HG03097 (cell line): ENCODE results near the gene EZH2.

ENCODE experiments used
- ATAC-seq: cut with Tn5 transposase; IDR thresholded peaks from one replicate; pipeline ENCODE4 v1.9.1; 2021; ENCODE audit not compliant: unreplicated experiment, low FRiP score

Gene EZH2

GRCh38 chr7:148782757-148783456 lies 101.2 kb downstream of the EZH2 start:
- no peak for ATAC-seq

GRCh38 chr7:148774471-148774870 lies 109.6 kb downstream of the EZH2 start:
- no peak for ATAC-seq

- ATAC-seq: peak; percentile 93
Observed at GRCh38 chr7:148773334-148773733, 110.8 kb downstream of the EZH2 start.

GRCh38 chr7:148772297-148773089 lies 111.6 kb downstream of the EZH2 start:
- ATAC-seq: no peak

GRCh38 chr7:148770004-148770403 lies 114.1 kb downstream of the EZH2 start:
- ATAC-seq: no peak

GRCh38 chr7:148763622-148764021 lies 120.5 kb downstream of the EZH2 start:
- no peak for ATAC-seq

- ATAC-seq: no peak
Observed at GRCh38 chr7:148761499-148762278, 122.4 kb downstream of the EZH2 start.
